SU-DHL-6 (cell line): ENCODE data around the gene RBM4B.

Source experiments
- H2AFZ ChIP-seq: fragments of 200-600 bp; sonication (generic); 2 replicates; pipeline ENCODE4 v1.6.1; 2014; ENCODE audit warnings: low read depth, mild to moderate bottlenecking, moderate library complexity, mixed read lengths, antibody characterized with exemption, low read length; ENCODE audit not compliant: severe bottlenecking
- H3F3A ChIP-seq: fragments of 200-600 bp; shearing (Covaris generic); 2 replicates; pipeline ENCODE4 v1.6.0; 2016; ENCODE audit warnings: antibody characterized with exemption, mild to moderate bottlenecking; ENCODE audit not compliant: insufficient read depth
- H3K27ac ChIP-seq: fragments of 200-600 bp; sonication (generic); 2 replicates; pipeline ENCODE4 v1.5.1; 2016; ENCODE audit warnings: low read depth, mild to moderate bottlenecking, low read length, moderate library complexity, mixed read lengths
- H3K27me3 ChIP-seq: fragments of 200-600 bp; sonication (generic), shearing (Covaris generic); 2 replicates; pipeline ENCODE4 v1.6.0; 2014; ENCODE audit warnings: mild to moderate bottlenecking, low read length
- H3K36me3 ChIP-seq: fragments of 200-600 bp; sonication (generic); 2 replicates; pipeline ENCODE4 v1.6.1; 2014; ENCODE audit warnings: mild to moderate bottlenecking, low read length, mixed read lengths
- H3K4me2 ChIP-seq: fragments of 300-600, 200-600 bp; shearing (Covaris generic), sonication (generic); 2 replicates; pipeline ENCODE4 v1.6.0; 2014; ENCODE audit warnings: low read length, low read depth, mild to moderate bottlenecking; ENCODE audit not compliant: poor library complexity, severe bottlenecking
- H3K4me3 ChIP-seq: fragments of 200-600 bp; sonication (generic); 2 replicates; pipeline ENCODE4 v1.5.1; 2014; ENCODE audit warnings: antibody characterized with exemption, low read length, mild to moderate bottlenecking, mixed read lengths; ENCODE audit not compliant: insufficient read depth, poor library complexity, severe bottlenecking
- H3K79me2 ChIP-seq: fragments of 200-600 bp; sonication (generic); 2 replicates; pipeline ENCODE4 v1.6.1; 2014; ENCODE audit warnings: mild to moderate bottlenecking, low read length, moderate library complexity; ENCODE audit not compliant: insufficient read depth
- H3K9ac ChIP-seq: fragments of 200-600 bp; sonication (generic); 2 replicates; pipeline ENCODE4 v1.7.0; 2014; ENCODE audit warnings: mild to moderate bottlenecking, low read length
- H3K9me2 ChIP-seq: fragments of 200-600 bp; sonication (generic); replicated peaks from 2 replicates; pipeline ENCODE4 v1.6.1; 2014; ENCODE audit warnings: low read length; ENCODE audit not compliant: insufficient read depth
- H3K9me3 ChIP-seq: fragments of 200-600 bp; sonication (generic); 2 replicates; pipeline ENCODE4 v1.6.1; 2014; ENCODE audit warnings: low read length, mixed read lengths; ENCODE audit not compliant: insufficient read depth
- H4K20me1 ChIP-seq: fragments of 200-600 bp; sonication (generic); 2 replicates; pipeline ENCODE4 v1.6.1; 2014; ENCODE audit warnings: low read depth, mild to moderate bottlenecking, antibody characterized with exemption, low read length, moderate library complexity, mixed read lengths
- EZH2phosphoT487 ChIP-seq: fragments of 200-600 bp; sonication (generic), shearing (Covaris generic); conservative IDR thresholded peaks from 2 replicates; pipeline ENCODE4 v1.6.1; 2018; ENCODE audit warnings: mild to moderate bottlenecking, antibody characterized with exemption, low read length, moderate library complexity, mixed read lengths
- TF ChIP-seq, protein P1 (sequence below): fragments of 200-600 bp; sonication (generic); IDR thresholded peaks from one replicate; pipeline ENCODE4 v1.5.1; 2017; ENCODE audit warnings: antibody characterized with exemption, mild to moderate bottlenecking, low read length, moderate library complexity; ENCODE audit not compliant: insufficient read depth, poor library complexity, severe bottlenecking

RBM4B gene

DNA sequence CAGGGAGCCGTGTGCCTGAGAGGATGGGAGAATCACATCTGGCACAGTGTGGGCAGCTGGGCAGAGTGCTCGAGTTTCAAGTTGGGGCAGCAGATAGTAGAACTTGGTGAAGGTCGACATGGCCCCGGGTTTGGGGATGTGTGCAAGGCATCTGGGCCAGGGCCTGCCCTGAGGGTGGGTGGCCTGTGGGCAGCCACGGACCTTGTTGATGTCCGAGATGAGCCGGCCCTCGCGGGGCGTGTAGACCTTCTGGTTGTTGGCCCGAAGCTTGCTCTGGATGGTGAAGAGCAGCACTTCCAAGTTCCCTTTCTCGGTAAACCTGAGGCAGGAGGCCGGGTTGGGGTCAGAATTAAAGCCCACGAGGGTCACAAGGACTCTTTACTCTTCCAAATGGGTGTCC is 31.0 kb upstream of the RBM4B start:
- H3K9me2 ChIP-seq = no peaks in the 10 kb centered on the region
- H3F3A ChIP-seq = no peaks in the 10 kb centered on the region
- H3K9ac ChIP-seq = no peak overlapping the region
- no peak overlapping the region for H2AFZ ChIP-seq
- TF ChIP-seq, protein P1, sequence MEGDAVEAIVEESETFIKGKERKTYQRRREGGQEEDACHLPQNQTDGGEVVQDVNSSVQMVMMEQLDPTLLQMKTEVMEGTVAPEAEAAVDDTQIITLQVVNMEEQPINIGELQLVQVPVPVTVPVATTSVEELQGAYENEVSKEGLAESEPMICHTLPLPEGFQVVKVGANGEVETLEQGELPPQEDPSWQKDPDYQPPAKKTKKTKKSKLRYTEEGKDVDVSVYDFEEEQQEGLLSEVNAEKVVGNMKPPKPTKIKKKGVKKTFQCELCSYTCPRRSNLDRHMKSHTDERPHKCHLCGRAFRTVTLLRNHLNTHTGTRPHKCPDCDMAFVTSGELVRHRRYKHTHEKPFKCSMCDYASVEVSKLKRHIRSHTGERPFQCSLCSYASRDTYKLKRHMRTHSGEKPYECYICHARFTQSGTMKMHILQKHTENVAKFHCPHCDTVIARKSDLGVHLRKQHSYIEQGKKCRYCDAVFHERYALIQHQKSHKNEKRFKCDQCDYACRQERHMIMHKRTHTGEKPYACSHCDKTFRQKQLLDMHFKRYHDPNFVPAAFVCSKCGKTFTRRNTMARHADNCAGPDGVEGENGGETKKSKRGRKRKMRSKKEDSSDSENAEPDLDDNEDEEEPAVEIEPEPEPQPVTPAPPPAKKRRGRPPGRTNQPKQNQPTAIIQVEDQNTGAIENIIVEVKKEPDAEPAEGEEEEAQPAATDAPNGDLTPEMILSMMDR = no peak
- no peak for TF ChIP-seq EZH2phosphoT487
- no peaks in the 10 kb centered on the region for H3K79me2 ChIP-seq
- no peak overlapping the region for H3K4me2 ChIP-seq
- H3K27me3 ChIP-seq = no peaks in the 10 kb centered on the region
- H3K9me3 ChIP-seq = no peaks in the 10 kb centered on the region
- H3K27ac ChIP-seq = no peak overlapping the region
- H4K20me1 ChIP-seq = no peaks in the 10 kb centered on the region
- no peaks in the 10 kb centered on the region for H3K36me3 ChIP-seq
- H3K4me3 ChIP-seq = no peak overlapping the region

DNA sequence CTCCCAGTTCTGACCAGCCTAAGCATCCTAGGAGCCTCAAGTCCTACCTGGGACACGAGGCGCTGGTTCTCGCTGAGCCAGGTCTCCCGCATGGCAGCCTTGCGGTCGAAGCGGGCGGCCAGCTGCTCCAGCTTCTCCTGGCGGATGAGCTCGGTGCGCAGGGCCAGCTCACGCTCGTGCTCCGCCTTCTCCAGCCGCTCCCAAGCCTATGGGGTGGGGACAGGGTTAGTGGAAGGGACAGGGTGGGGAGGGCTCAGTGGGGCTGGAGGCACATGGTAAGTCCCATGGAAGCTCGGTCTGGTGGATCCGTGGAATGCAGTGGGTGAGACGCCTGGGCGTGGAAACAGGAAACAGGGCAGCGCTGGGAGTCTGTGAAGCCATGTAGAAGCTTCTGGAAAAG is 30.4 kb upstream of the RBM4B start:
- H3K79me2 ChIP-seq = no peaks in the 10 kb centered on the region
- TF ChIP-seq, protein P1 = no peak
- no peak for TF ChIP-seq EZH2phosphoT487
- H3K36me3 ChIP-seq = no peaks in the 10 kb centered on the region

DNA sequence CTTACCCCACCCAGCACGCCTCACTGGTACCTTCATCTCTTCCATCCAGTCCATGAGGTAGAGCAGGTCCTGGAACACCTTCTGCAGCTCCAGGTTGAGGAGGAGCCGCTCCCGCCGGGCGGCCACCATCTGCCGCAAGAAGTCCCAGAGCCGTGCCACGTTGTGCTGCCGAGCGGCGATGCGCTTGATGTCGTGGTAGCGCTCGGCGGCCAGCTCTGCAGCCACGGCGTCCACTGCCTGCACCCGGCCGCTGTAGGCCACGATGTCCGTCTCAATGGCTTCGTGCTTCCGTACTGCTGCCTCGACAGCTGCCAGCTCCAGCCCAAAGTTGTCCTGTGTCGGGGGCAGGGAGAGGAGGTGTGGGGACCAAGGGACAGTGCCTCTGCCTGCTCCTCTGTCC is 29.8 kb upstream of the RBM4B start:
- Histone ChIP-seq H3K9ac (no peak overlapping the region), H3F3A (no peaks in the 10 kb centered on the region), H2AFZ (no peak overlapping the region), H3K36me3 (no peaks in the 10 kb centered on the region), H3K9me3 (no peaks in the 10 kb centered on the region), H3K27ac (no peak overlapping the region), H3K27me3 (no peaks in the 10 kb centered on the region), H3K4me2 (no peak overlapping the region), H3K79me2 (no peaks in the 10 kb centered on the region), H3K9me2 (no peaks in the 10 kb centered on the region), H3K4me3 (no peak overlapping the region), H4K20me1 (no peaks in the 10 kb centered on the region)
- TF ChIP-seq, protein P1 = no peak
- no peak for TF ChIP-seq EZH2phosphoT487

More for the DNA sequence above, 30.4 kb upstream of the RBM4B start:
- no peak overlapping the region for H3K4me3 ChIP-seq
- no peaks in the 10 kb centered on the region for H4K20me1 ChIP-seq
- H3K9me2 ChIP-seq = no peaks in the 10 kb centered on the region
- H3K4me2 ChIP-seq = no peak overlapping the region
- H3K27ac ChIP-seq = no peak overlapping the region
- H3K9me3 ChIP-seq = no peaks in the 10 kb centered on the region
- no peaks in the 10 kb centered on the region for H3F3A ChIP-seq
- H3K27me3 ChIP-seq = no peaks in the 10 kb centered on the region
- H2AFZ ChIP-seq = no peak overlapping the region
- no peak overlapping the region for H3K9ac ChIP-seq

DNA sequence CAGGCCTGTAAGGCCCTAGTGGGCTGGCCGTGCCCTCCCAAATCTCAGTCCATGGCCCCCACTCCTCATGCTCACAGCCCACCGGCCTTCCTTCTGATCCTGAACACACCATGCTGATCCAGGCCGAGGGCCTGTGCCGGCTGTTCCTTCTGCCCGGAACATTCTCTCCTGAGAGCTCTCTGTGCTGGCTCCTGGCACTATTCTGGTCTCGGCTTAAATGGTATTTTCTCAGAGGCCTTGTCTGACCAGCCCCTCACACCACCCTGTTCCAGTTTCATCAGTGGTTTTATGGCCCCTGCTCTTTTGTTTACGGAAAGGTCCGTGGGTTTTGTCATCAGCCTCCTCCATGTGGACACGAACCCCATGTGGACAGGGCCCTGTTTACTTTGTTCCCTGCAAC is 29.3 kb upstream of the RBM4B start:
- H3F3A ChIP-seq = no peaks in the 10 kb centered on the region
- H3K79me2 ChIP-seq = no peaks in the 10 kb centered on the region
- H3K9ac ChIP-seq = no peak overlapping the region
- TF ChIP-seq, protein P1 = no peak
- TF ChIP-seq EZH2phosphoT487 = no peak
- H3K9me2 ChIP-seq = no peaks in the 10 kb centered on the region
- H3K4me2 ChIP-seq = no peak overlapping the region
- H2AFZ ChIP-seq = no peak overlapping the region
- no peaks in the 10 kb centered on the region for H3K36me3 ChIP-seq
- H3K27ac ChIP-seq = no peak overlapping the region
- H3K27me3 ChIP-seq = no peaks in the 10 kb centered on the region
- no peak overlapping the region for H3K4me3 ChIP-seq
- no peaks in the 10 kb centered on the region for H4K20me1 ChIP-seq
- no peaks in the 10 kb centered on the region for H3K9me3 ChIP-seq
